Putamen (tissue), 1 donor: ENCODE data around the gene CEBPE.

Experiments used
- DNase-seq: peaks from one replicate; pipeline ENCODE4 v3.0.0-alpha.2; 2016; ENCODE audit warnings: low spot score

Gene CEBPE

GRCh38 chr14:23118506-23119362 lies at the start of gene CEBPE:
Gene CEBPE (minus strand): TSS chr14:23119255. CDS start chr14:23119091, 164 bp downstream.
- DNase-seq, result no peak

- no peak for DNase-seq
These were observed 49.2 kb upstream of the CEBPE start for GRCh38 chr14:23168246-23168645.

- DNase-seq, result no peak
These were observed 48.2 kb upstream of the CEBPE start for GRCh38 chr14:23167116-23167847.

- DNase-seq, result no peak
These were observed 45.9 kb upstream of the CEBPE start for GRCh38 chr14:23164949-23165348.

- DNase-seq, result no peak
These were observed 45.2 kb upstream of the CEBPE start for GRCh38 chr14:23164250-23164649.

- no peak for DNase-seq
These were observed 44.8 kb upstream of the CEBPE start for GRCh38 chr14:23163830-23164229.

- DNase-seq, result no peak
These were observed 43.7 kb upstream of the CEBPE start for GRCh38 chr14:23162800-23163199.

- DNase-seq, result no peak
These were observed 43.0 kb upstream of the CEBPE start for GRCh38 chr14:23162005-23162404.

GRCh38 chr14:23160924-23161522 lies 42.0 kb upstream of the CEBPE start:
- peak; percentile 78 for DNase-seq

GRCh38 chr14:23159532-23159931 lies 40.5 kb upstream of the CEBPE start:
- no peak for DNase-seq

- no peak for DNase-seq
These were observed 39.7 kb upstream of the CEBPE start for GRCh38 chr14:23158779-23159178.

- DNase-seq, result peak; percentile 57
These were observed 36.0 kb upstream of the CEBPE start for GRCh38 chr14:23154964-23155587.

GRCh38 chr14:23153851-23154796 lies 35.1 kb upstream of the CEBPE start:
- no peak for DNase-seq

GRCh38 chr14:23151342-23151741 lies 32.3 kb upstream of the CEBPE start:
- DNase-seq, result no peak

GRCh38 chr14:23149745-23150144 lies 30.7 kb upstream of the CEBPE start:
- DNase-seq, result no peak

GRCh38 chr14:23148591-23149249 lies 29.7 kb upstream of the CEBPE start:
- no peak for DNase-seq

- DNase-seq, result no peak
These were observed 28.6 kb upstream of the CEBPE start for GRCh38 chr14:23147676-23148075.

GRCh38 chr14:23146980-23147379 lies 27.9 kb upstream of the CEBPE start:
- no peak for DNase-seq

- DNase-seq, result no peak
These were observed 27.4 kb upstream of the CEBPE start for GRCh38 chr14:23146351-23146910.

GRCh38 chr14:23145794-23146350 lies 26.8 kb upstream of the CEBPE start:
- DNase-seq, result no peak
